Measurements from ENCODE around the gene CEACAM4.

GRCh38 chr19:41623360-41623759, 3.5 kb downstream of the CEACAM4 start:
- TF ChIP-seq, protein P1, sequence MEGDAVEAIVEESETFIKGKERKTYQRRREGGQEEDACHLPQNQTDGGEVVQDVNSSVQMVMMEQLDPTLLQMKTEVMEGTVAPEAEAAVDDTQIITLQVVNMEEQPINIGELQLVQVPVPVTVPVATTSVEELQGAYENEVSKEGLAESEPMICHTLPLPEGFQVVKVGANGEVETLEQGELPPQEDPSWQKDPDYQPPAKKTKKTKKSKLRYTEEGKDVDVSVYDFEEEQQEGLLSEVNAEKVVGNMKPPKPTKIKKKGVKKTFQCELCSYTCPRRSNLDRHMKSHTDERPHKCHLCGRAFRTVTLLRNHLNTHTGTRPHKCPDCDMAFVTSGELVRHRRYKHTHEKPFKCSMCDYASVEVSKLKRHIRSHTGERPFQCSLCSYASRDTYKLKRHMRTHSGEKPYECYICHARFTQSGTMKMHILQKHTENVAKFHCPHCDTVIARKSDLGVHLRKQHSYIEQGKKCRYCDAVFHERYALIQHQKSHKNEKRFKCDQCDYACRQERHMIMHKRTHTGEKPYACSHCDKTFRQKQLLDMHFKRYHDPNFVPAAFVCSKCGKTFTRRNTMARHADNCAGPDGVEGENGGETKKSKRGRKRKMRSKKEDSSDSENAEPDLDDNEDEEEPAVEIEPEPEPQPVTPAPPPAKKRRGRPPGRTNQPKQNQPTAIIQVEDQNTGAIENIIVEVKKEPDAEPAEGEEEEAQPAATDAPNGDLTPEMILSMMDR (optimal IDR thresholded peaks at IDR 0.05 in 1 of 3, IDR thresholded peaks at IDR 0.05 in 1 of 3, conservative IDR thresholded peaks at IDR 0.05 in 1 of 3; ENCODE audit: extremely low read depth in 1 of 3, insufficient read depth in 2 of 3, low read length in 3 of 3): no peak
- no peak for TF ChIP-seq EZH2 (IDR thresholded peaks at IDR 0.05; ENCODE audit: low read length)

Data from keratinocyte (primary cell).